SU-DHL-6 (cell line): ENCODE results near the gene JADE2.

Source experiments
- EZH2phosphoT487 ChIP-seq: fragments of 200-600 bp; sonication (generic), shearing (Covaris generic); conservative IDR thresholded peaks from 2 replicates; pipeline ENCODE4 v1.6.1; 2018; ENCODE audit warnings: mild to moderate bottlenecking, antibody characterized with exemption, low read length, moderate library complexity, mixed read lengths
- TF ChIP-seq, protein P1 (sequence below): fragments of 200-600 bp; sonication (generic); IDR thresholded peaks from one replicate; pipeline ENCODE4 v1.5.1; 2017; ENCODE audit warnings: antibody characterized with exemption, mild to moderate bottlenecking, low read length, moderate library complexity; ENCODE audit not compliant: insufficient read depth, poor library complexity, severe bottlenecking

GRCh38 chr5:134568761-134569695 is 43.6 kb downstream of the JADE2 start:
- TF ChIP-seq, protein P1, sequence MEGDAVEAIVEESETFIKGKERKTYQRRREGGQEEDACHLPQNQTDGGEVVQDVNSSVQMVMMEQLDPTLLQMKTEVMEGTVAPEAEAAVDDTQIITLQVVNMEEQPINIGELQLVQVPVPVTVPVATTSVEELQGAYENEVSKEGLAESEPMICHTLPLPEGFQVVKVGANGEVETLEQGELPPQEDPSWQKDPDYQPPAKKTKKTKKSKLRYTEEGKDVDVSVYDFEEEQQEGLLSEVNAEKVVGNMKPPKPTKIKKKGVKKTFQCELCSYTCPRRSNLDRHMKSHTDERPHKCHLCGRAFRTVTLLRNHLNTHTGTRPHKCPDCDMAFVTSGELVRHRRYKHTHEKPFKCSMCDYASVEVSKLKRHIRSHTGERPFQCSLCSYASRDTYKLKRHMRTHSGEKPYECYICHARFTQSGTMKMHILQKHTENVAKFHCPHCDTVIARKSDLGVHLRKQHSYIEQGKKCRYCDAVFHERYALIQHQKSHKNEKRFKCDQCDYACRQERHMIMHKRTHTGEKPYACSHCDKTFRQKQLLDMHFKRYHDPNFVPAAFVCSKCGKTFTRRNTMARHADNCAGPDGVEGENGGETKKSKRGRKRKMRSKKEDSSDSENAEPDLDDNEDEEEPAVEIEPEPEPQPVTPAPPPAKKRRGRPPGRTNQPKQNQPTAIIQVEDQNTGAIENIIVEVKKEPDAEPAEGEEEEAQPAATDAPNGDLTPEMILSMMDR = no peak
- TF ChIP-seq EZH2phosphoT487 = no peak
